Measurements from ENCODE around the gene COL15A1.

DNA sequence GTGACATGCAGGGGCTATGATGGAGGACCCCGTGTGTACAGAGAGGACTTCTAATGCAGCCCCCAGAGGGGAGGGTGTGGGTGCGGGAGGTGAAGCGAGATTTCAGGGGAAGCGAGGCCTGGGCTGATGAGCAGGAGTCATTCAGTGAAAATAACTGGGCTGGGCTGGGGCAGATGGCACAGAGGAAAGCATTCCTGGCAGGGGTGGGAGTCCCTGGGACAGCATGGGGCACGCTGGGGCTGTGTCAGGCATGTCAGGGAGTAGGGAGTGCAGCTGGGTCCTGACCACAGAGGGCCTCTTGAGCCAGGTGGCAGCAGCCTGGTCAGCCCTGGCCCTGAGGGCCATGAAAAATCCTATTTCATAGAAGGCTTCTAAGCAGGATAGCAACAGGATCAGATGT, 36.6 kb downstream of the COL15A1 start:
- TF ChIP-seq ZNF263 (CRISPR knock-in tag; IDR thresholded peaks at IDR 0.05; ENCODE audit: low read depth) (no peak), MXD4 (CRISPR knock-in tag; IDR thresholded peaks at IDR 0.05; ENCODE audit: borderline replicate concordance) (no peak)
- TF ChIP-seq, protein P1, sequence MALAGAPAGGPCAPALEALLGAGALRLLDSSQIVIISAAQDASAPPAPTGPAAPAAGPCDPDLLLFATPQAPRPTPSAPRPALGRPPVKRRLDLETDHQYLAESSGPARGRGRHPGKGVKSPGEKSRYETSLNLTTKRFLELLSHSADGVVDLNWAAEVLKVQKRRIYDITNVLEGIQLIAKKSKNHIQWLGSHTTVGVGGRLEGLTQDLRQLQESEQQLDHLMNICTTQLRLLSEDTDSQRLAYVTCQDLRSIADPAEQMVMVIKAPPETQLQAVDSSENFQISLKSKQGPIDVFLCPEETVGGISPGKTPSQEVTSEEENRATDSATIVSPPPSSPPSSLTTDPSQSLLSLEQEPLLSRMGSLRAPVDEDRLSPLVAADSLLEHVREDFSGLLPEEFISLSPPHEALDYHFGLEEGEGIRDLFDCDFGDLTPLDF (CRISPR knock-in tag; IDR thresholded peaks at IDR 0.05), result no peak
- TF ChIP-seq, protein P2, sequence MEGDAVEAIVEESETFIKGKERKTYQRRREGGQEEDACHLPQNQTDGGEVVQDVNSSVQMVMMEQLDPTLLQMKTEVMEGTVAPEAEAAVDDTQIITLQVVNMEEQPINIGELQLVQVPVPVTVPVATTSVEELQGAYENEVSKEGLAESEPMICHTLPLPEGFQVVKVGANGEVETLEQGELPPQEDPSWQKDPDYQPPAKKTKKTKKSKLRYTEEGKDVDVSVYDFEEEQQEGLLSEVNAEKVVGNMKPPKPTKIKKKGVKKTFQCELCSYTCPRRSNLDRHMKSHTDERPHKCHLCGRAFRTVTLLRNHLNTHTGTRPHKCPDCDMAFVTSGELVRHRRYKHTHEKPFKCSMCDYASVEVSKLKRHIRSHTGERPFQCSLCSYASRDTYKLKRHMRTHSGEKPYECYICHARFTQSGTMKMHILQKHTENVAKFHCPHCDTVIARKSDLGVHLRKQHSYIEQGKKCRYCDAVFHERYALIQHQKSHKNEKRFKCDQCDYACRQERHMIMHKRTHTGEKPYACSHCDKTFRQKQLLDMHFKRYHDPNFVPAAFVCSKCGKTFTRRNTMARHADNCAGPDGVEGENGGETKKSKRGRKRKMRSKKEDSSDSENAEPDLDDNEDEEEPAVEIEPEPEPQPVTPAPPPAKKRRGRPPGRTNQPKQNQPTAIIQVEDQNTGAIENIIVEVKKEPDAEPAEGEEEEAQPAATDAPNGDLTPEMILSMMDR (IDR thresholded peaks at IDR 0.05), result no peak

All from WTC11 (cell line).